Ovary (tissue), 9 donors: ENCODE data around the gene IL23R. TPM values are rescaled to one million over a fixed set of nuclear protein-coding genes. Genes with fewer than 3 reads are reported as not detected.

Source experiments
- DNase-seq, 5 donors: peaks; one replicate each; pipeline ENCODE4 v3.0.0-alpha.2; 2019 to 2020
- H3K27ac ChIP-seq, 2 donors: fragments of 200-600 bp; one replicate each; pipeline versions ENCODE4 v1.5.1 to v1.8.0; 2019 to 2022
- H3K27me3 ChIP-seq: fragments of 200-600 bp; one replicate; pipeline ENCODE4 v1.8.0; 2022
- H3K36me3 ChIP-seq: fragments of 200-600 bp; sonication (generic); one replicate; pipeline ENCODE4 v1.5.1; 2019
- H3K4me1 ChIP-seq: one replicate; pipeline ENCODE4 v1.8.1; 2013; ENCODE audit warnings: mild to moderate bottlenecking, moderate library complexity; ENCODE audit not compliant: insufficient read depth
- H3K4me3 ChIP-seq: fragments of 200-600 bp; sonication (generic); one replicate; pipeline ENCODE4 v1.5.1; 2017
- H3K9me3 ChIP-seq, 2 donors: fragments of 200-600 bp in 1 of 2; sonication (generic) in 1 of 2; one replicate each; pipeline versions ENCODE4 v1.5.1 to v1.8.1; 2013 to 2019; ENCODE audit warnings: mild to moderate bottlenecking in 1 of 2, moderate library complexity in 1 of 2
- CTCF ChIP-seq, 3 donors: fragments of 450-650 bp in 2 of 3; fragments of 200-600 bp in 1 of 3; IDR thresholded peaks; one replicate each; pipeline versions ENCODE4 v1.5.1 to v1.8.0; 2016 to 2022; ENCODE audit warnings: antibody characterized with exemption in 3 of 3, mild to moderate bottlenecking in 1 of 3
- EP300 ChIP-seq: sonication (generic); formaldehyde crosslinking; IDR thresholded peaks from one replicate; pipeline ENCODE4 v1.6.1; 2017; ENCODE audit warnings: antibody characterized with exemption
- POLR2A ChIP-seq: fragments of 450-650 bp; IDR thresholded peaks from one replicate; pipeline ENCODE4 v1.6.1; 2017; ENCODE audit warnings: antibody characterized with exemption, mild to moderate bottlenecking, moderate library complexity
- WGBS, 3 donors: extraction: QIAGEN DNeasy Blood & Tissue Kit in 1 of 3; methylation state at CpG; one replicate each; pipeline versions ENCODE4 v1.1.5 to v1.1.7; 2013 to 2017; 5-methylcytosine and 5-hydroxymethylcytosine counted together
- intact Hi-C, 4 donors: fragments of 100-400 bp; cut with DNase I; formaldehyde crosslinking; loops; one replicate each; pipeline versions ENCODE4 v1.11.0 to v1.15.1; 2022 to 2023
- polyA plus RNA-seq, 2 donors: library from polyadenylated mRNA; stranded (reverse); fragments of 200-250 nt in 1 of 2; fragments of 350-450 nt in 1 of 2; fragmentation: Illumina TruSeq in 1 of 2; extraction: RNeasy Lipid Tissue Mini Kit (QIAGEN cat#74804) in 1 of 2; gene quantifications; one replicate each; pipeline ENCODE4 v1.2.3, GENCODE V29; 2013 to 2014
- total RNA-seq, 7 donors: library from RNA; depleted of rRNA in 2 of 7; stranded (reverse); fragments of >200 nt in 2 of 7; fragmentation: NEBNext Ultra II Directional in 3 of 7; extraction: Animal tissue kit (Norgen Biotek cat#: 25700) in 3 of 7; gene quantifications; one replicate each; pipeline versions ENCODE4 v1.1.0 to v1.2.4, GENCODE V29; 2016 to 2023
- donor health status: DM: no; HTN: no; CAD: no; lungs with moderate emphysema.
- donor health status: DM: no; HTN: no; CAD: no.
- donor health status: Bipolar disorder and iron deficiency.
- donor health status: DM: yes; HTN: yes; CAD: no.
- donor health status: DM: no; HTN: no; CAD: no.
- donor health status: DM: yes; HTN: yes; CAD: no.

Gene IL23R
- total and polyA plus RNA-seq, 9 donors = 0.02 to 0.68 TPM; not detected in 7

- H3K4me3 ChIP-seq = no peak overlapping the region
- no peaks in the 10 kb centered on the region for H3K9me3 ChIP-seq
- TF ChIP-seq POLR2A = no peak
- no peak for TF ChIP-seq EP300
- TF ChIP-seq CTCF (IDR thresholded peaks at IDR 0.05) = no peak
- DNase-seq = no peak
- H3K27me3 ChIP-seq = no peaks in the 10 kb centered on the region
- WGBS, 3 donors = 84 to 88% (median 86%) methylated on average over 3 of the region's 3 CpGs
- no peaks in the 10 kb centered on the region for H3K4me1 ChIP-seq
- no peaks in the 10 kb centered on the region for H3K36me3 ChIP-seq
- intact Hi-C loops = no loop called here
- H3K27ac ChIP-seq = no peak overlapping the region
Measured at GRCh38 chr1:67175530-67176087, 9.4 kb downstream of the IL23R start.

GRCh38 chr1:67184838-67185421 lies 18.7 kb downstream of the IL23R start:
- Histone ChIP-seq H3K27ac (no peak overlapping the region), H3K36me3 (no peaks in the 10 kb centered on the region), H3K4me3 (no peak overlapping the region), H3K4me1 (no peaks in the 10 kb centered on the region), H3K27me3 (no peaks in the 10 kb centered on the region), H3K9me3 (peaks cover 0 to 3% of the 10 kb centered on the region in 2 donors)
- DNase-seq = no peak
- intact Hi-C loops = no loop called here
- TF ChIP-seq POLR2A = no peak
- no peak for TF ChIP-seq CTCF (IDR thresholded peaks at IDR 0.05)
- no peak for TF ChIP-seq EP300
- 83 to 97% (median 90%) methylated on average over 1 of the region's 1 CpG for WGBS, 3 donors

GRCh38 chr1:67188137-67188536 lies 21.9 kb downstream of the IL23R start:
- Histone ChIP-seq H3K27ac (no peak overlapping the region), H3K4me3 (no peak overlapping the region), H3K9me3 (no peaks in the 10 kb centered on the region), H3K36me3 (no peaks in the 10 kb centered on the region), H3K27me3 (no peaks in the 10 kb centered on the region), H3K4me1 (no peaks in the 10 kb centered on the region)
- intact Hi-C loops = no loop called here
- TF ChIP-seq EP300 (no peak), POLR2A (no peak), CTCF (IDR thresholded peaks at IDR 0.05) (no peak)
- DNase-seq = no peak
- WGBS, 3 donors = 77 to 93% (median 85%) methylated on average over 2 of the region's 2 CpGs

- intact Hi-C loops = no loop called here
- H3K27me3 ChIP-seq = no peaks in the 10 kb centered on the region
- H3K9me3 ChIP-seq = no peaks in the 10 kb centered on the region
- no peak overlapping the region for H3K4me3 ChIP-seq
- H3K4me1 ChIP-seq = no peaks in the 10 kb centered on the region
- no peaks in the 10 kb centered on the region for H3K36me3 ChIP-seq
- DNase-seq = no peak
- no peak overlapping the region for H3K27ac ChIP-seq
- no peak for TF ChIP-seq EP300
- TF ChIP-seq POLR2A = no peak
- no peak for TF ChIP-seq CTCF (IDR thresholded peaks at IDR 0.05)
- 64 to 69% (median 64%) methylated on average over 3 of the region's 3 CpGs for WGBS, 3 donors
Measured at GRCh38 chr1:67189953-67190352, 23.7 kb downstream of the IL23R start.
